HG03460 (cell line): Measurements from ENCODE around the gene TPCN1.

ENCODE experiments used
- ATAC-seq: cut with Tn5 transposase; IDR thresholded peaks from one replicate; pipeline ENCODE4 v1.9.1; 2021; ENCODE audit not compliant: unreplicated experiment

Gene TPCN1

GRCh38 chr12:113222730-113223531 lies 1.7 kb downstream of the TPCN1 start:
- ATAC-seq = no peak

GRCh38 chr12:113224955-113225354 lies 3.7 kb downstream of the TPCN1 start:
- ATAC-seq = no peak

- no peak for ATAC-seq
Observed at GRCh38 chr12:113226696-113227568, 5.7 kb downstream of the TPCN1 start.

GRCh38 chr12:113227686-113228391 lies 6.6 kb downstream of the TPCN1 start:
- ATAC-seq = no peak

GRCh38 chr12:113228394-113229028 lies 7.2 kb downstream of the TPCN1 start:
- no peak for ATAC-seq

- ATAC-seq = peak; percentile 6
Observed at GRCh38 chr12:113230315-113231234, 9.3 kb downstream of the TPCN1 start.

- ATAC-seq = no peak
Observed at GRCh38 chr12:113231235-113232088, 10.2 kb downstream of the TPCN1 start.

GRCh38 chr12:113232089-113232839 lies 11.0 kb downstream of the TPCN1 start:
- no peak for ATAC-seq

- ATAC-seq = peak; percentile 61
Observed at GRCh38 chr12:113232840-113233585, 11.7 kb downstream of the TPCN1 start.

GRCh38 chr12:113233967-113234366 lies 12.7 kb downstream of the TPCN1 start:
- ATAC-seq = no peak

- ATAC-seq = no peak
Observed at GRCh38 chr12:113234483-113234882, 13.2 kb downstream of the TPCN1 start.

- no peak for ATAC-seq
Observed at GRCh38 chr12:113235976-113236375, 14.7 kb downstream of the TPCN1 start.

- ATAC-seq = no peak
Observed at GRCh38 chr12:113236539-113237399, 15.5 kb downstream of the TPCN1 start.

- ATAC-seq = no peak
Observed at GRCh38 chr12:113237748-113238147, 16.5 kb downstream of the TPCN1 start.

GRCh38 chr12:113238309-113238708 lies 17.0 kb downstream of the TPCN1 start:
- ATAC-seq = no peak

GRCh38 chr12:113239288-113239771 lies 18.1 kb downstream of the TPCN1 start:
- ATAC-seq = no peak
